Natural killer cell (primary cell): Measurements from ENCODE around the gene MYBPC1. TPM values are rescaled to one million over a fixed set of nuclear protein-coding genes. Genes with fewer than 3 reads are reported as not detected.
A peak's percentile ranks its signal among the peaks of the same experiment; 100 is the strongest.
"Not testable (repeated sequence)": the region's sequence is repeated elsewhere in the genome, so short reads cannot be mapped to it uniquely, and the experiment has no call there.

Experiments used
- ATAC-seq, 3 donors: fragments of 150-1000 bp in 2 of 3; fragments of 200-7000 bp in 1 of 3; cut with Tn5 transposase; 1 replicate in 1 of 3; 2 replicates in 2 of 3; pipeline ENCODE4 v1.10.0; 2021; ENCODE audit warnings: mild to moderate bottlenecking in 2 of 3, moderate library complexity in 2 of 3
- DNase-seq, 2 donors: peaks; one replicate each; pipeline versions ENCODE4 v3.0.0 to v3.0.0-alpha.2; 2013 to 2021; ENCODE audit warnings: mixed read lengths in 1 of 2
- H3K27ac ChIP-seq: one replicate; pipeline ENCODE4 v1.5.1; 2013; ENCODE audit warnings: mild to moderate bottlenecking, low read length
- H3K27me3 ChIP-seq: one replicate; pipeline ENCODE4 v1.6.1; 2013; ENCODE audit warnings: low read length; ENCODE audit not compliant: control insufficient read depth, insufficient read depth
- H3K36me3 ChIP-seq: one replicate; pipeline ENCODE4 v1.6.1; 2013; ENCODE audit warnings: low read length; ENCODE audit not compliant: control insufficient read depth, insufficient read depth
- H3K4me1 ChIP-seq: one replicate; pipeline ENCODE4 v1.6.1; 2013; ENCODE audit warnings: low read length; ENCODE audit not compliant: control insufficient read depth, insufficient read depth
- H3K4me3 ChIP-seq: one replicate; pipeline ENCODE4 v1.5.1; 2013; ENCODE audit warnings: low read length
- H3K9me3 ChIP-seq: one replicate; pipeline ENCODE4 v1.6.1; 2013; ENCODE audit warnings: low read length; ENCODE audit not compliant: control insufficient read depth, insufficient read depth
- H3K27ac Mint-ChIP-seq, 2 donors: one replicate each; pipeline ENCODE4 v1.8.0; 2022; ENCODE audit warnings: mild to moderate bottlenecking in 2 of 2, mixed read lengths in 2 of 2, moderate library complexity in 1 of 2
- H3K27me3 Mint-ChIP-seq, 2 donors: one replicate each; pipeline ENCODE4 v1.8.0; 2022; ENCODE audit warnings: low read depth in 2 of 2, mixed read lengths in 2 of 2
- H3K36me3 Mint-ChIP-seq: one replicate; pipeline ENCODE4 v1.8.0; 2022; ENCODE audit warnings: mixed read lengths
- H3K4me1 Mint-ChIP-seq, 2 donors: one replicate each; pipeline ENCODE4 v1.8.0; 2022; ENCODE audit warnings: mixed read lengths in 2 of 2
- H3K4me3 Mint-ChIP-seq: one replicate; pipeline ENCODE4 v1.8.0; 2022; ENCODE audit warnings: mild to moderate bottlenecking, moderate library complexity, mixed read lengths
- H3K9me3 Mint-ChIP-seq, 2 donors: one replicate each; pipeline ENCODE4 v1.8.0; 2022; ENCODE audit warnings: mixed read lengths in 2 of 2
- WGBS: methylation state at CpG from one replicate; pipeline ENCODE4 v1.1.7; 2013; ENCODE audit warnings: missing lambda C conversion rate; ENCODE audit not compliant: insufficient coverage; 5-methylcytosine and 5-hydroxymethylcytosine counted together
- intact Hi-C: fragments of 100-400 bp; cut with micrococcal nuclease; formaldehyde crosslinking; loops from one replicate; pipeline ENCODE4 v1.14.2; 2022
- total RNA-seq, 4 donors: library from RNA; stranded (reverse); fragments of 120-200 nt in 1 of 4; gene quantifications; one replicate each; pipeline versions ENCODE4 v1.2.3 to v1.2.4, GENCODE V29; 2013 to 2022
- TF ChIP-seq, protein P1 (sequence below): fragments of 200-600 bp; IDR thresholded peaks from one replicate; pipeline ENCODE4 v1.8.0; 2022; ENCODE audit warnings: antibody characterized with exemption

MYBPC1 gene
- total RNA-seq, 3 donors from 2014 or later (not counting 1 experiment from before 2014, with no cell fraction given) = not detected

GRCh38 chr12:101671157-101671791, 76.5 kb downstream of the MYBPC1 start:
- Mint-ChIP-seq H3K4me1 (peaks cover 20 to 21% of the 10 kb centered on the region in 2 donors), H3K27ac (peak overlapping the region; percentile 31 to 32), H3K36me3 (no peaks in the 10 kb centered on the region), H3K27me3 (peaks cover 6 to 21% of the 10 kb centered on the region in 2 donors), H3K9me3 (no peaks in the 10 kb centered on the region), H3K4me3 (peak overlapping the region; percentile 65)
- Histone ChIP-seq H3K4me3 (no peak overlapping the region), H3K27ac (peak overlapping the region; percentile 1), H3K27me3 (no peaks in the 10 kb centered on the region), H3K36me3 (no peaks in the 10 kb centered on the region), H3K4me1 (peaks cover 17% of the 10 kb centered on the region), H3K9me3 (no peaks in the 10 kb centered on the region)
- 16% methylated on average over 5 of the region's 6 CpGs for WGBS
- intact Hi-C loops = loop anchor here (10.0 kb wide), 1 partner anchor 74 kb away; no protein-coding TSS in a partner anchor
- ATAC-seq (peak; percentile 69 to 78 (median 76)), DNase-seq (peak in 1 of 2 donors; percentile 61)
- TF ChIP-seq, protein P1, sequence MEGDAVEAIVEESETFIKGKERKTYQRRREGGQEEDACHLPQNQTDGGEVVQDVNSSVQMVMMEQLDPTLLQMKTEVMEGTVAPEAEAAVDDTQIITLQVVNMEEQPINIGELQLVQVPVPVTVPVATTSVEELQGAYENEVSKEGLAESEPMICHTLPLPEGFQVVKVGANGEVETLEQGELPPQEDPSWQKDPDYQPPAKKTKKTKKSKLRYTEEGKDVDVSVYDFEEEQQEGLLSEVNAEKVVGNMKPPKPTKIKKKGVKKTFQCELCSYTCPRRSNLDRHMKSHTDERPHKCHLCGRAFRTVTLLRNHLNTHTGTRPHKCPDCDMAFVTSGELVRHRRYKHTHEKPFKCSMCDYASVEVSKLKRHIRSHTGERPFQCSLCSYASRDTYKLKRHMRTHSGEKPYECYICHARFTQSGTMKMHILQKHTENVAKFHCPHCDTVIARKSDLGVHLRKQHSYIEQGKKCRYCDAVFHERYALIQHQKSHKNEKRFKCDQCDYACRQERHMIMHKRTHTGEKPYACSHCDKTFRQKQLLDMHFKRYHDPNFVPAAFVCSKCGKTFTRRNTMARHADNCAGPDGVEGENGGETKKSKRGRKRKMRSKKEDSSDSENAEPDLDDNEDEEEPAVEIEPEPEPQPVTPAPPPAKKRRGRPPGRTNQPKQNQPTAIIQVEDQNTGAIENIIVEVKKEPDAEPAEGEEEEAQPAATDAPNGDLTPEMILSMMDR = no peak

DNA sequence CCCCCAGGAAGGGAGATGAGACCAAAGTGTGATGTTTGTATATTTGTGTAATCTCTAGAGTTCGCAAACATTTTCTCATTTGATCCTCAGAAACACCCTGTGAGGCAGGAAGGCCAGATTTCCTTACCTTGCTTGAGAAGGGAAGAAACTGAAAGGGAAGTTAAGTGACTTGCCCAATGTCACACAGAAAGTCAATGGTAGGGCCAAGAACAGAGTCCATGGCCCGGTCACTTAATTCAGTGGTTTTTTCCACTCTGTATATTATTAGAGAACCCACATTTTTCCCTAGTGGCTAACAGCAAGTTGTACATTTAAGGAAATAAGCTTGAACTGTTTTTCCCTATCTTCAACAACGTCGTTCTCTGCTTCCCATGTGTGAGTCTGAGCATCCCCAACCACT, 77.1 kb downstream of the MYBPC1 start:
- Mint-ChIP-seq H3K9me3 (no peaks in the 10 kb centered on the region), H3K4me3 (peak overlapping the region; percentile 65), H3K36me3 (no peaks in the 10 kb centered on the region), H3K27me3 (peaks cover 3 to 16% of the 10 kb centered on the region in 2 donors), H3K4me1 (peaks cover 20 to 21% of the 10 kb centered on the region in 2 donors), H3K27ac (peak overlapping the region in 1 of 2 donors; percentile 31)
- no peak overlapping the region for H3K4me3 ChIP-seq
- no peaks in the 10 kb centered on the region for H3K9me3 ChIP-seq
- 63% methylated on average over 4 of the region's 4 CpGs for WGBS
- no peaks in the 10 kb centered on the region for H3K36me3 ChIP-seq
- peak overlapping the region; percentile 1 for H3K27ac ChIP-seq
- TF ChIP-seq, protein P1 = no peak
- intact Hi-C loops = loop anchor here (10.0 kb wide), 1 partner anchor 73 kb away; no protein-coding TSS in a partner anchor
- peaks cover 17% of the 10 kb centered on the region for H3K4me1 ChIP-seq
- no peak for DNase-seq
- no peaks in the 10 kb centered on the region for H3K27me3 ChIP-seq
- no peak for ATAC-seq

- no peak overlapping the region for H3K27ac ChIP-seq
- Mint-ChIP-seq H3K4me3 (no peak overlapping the region), H3K4me1 (peaks cover 22 to 26% of the 10 kb centered on the region in 2 donors), H3K27me3 (peaks cover 26 to 33% of the 10 kb centered on the region in 2 donors), H3K36me3 (no peaks in the 10 kb centered on the region), H3K9me3 (no peaks in the 10 kb centered on the region), H3K27ac (no peak overlapping the region)
- DNase-seq (no peak), ATAC-seq (no peak)
- intact Hi-C loops = loop anchor here (10.0 kb wide), 1 partner anchor 69 kb away; no protein-coding TSS in a partner anchor
- H3K27me3 ChIP-seq = peaks cover 3% of the 10 kb centered on the region
- H3K4me1 ChIP-seq = peaks cover 17% of the 10 kb centered on the region
- TF ChIP-seq, protein P1 = no peak
- WGBS = 90% methylated on average over 1 of the region's 2 CpGs
- H3K4me3 ChIP-seq = no peak overlapping the region
- H3K36me3 ChIP-seq = no peaks in the 10 kb centered on the region
- no peaks in the 10 kb centered on the region for H3K9me3 ChIP-seq
Observed at GRCh38 chr12:101675555-101675954, 80.8 kb downstream of the MYBPC1 start.

GRCh38 chr12:101676497-101676896, 81.7 kb downstream of the MYBPC1 start:
- H3K9me3 Mint-ChIP-seq, H3K36me3 ChIP-seq, H3K27me3 ChIP-seq, H3K36me3 Mint-ChIP-seq, H3K4me3 ChIP-seq, H3K4me3 Mint-ChIP-seq, H3K27ac Mint-ChIP-seq, H3K27ac ChIP-seq, ATAC-seq, DNase-seq, H3K9me3 ChIP-seq: not testable (repeated sequence)
- intact Hi-C loops = loop anchor here (10.0 kb wide), 1 partner anchor 68 kb away; no protein-coding TSS in a partner anchor
- H3K4me1 Mint-ChIP-seq = peaks cover 16 to 20% of the 10 kb centered on the region in 2 donors
- H3K4me1 ChIP-seq = peaks cover 10% of the 10 kb centered on the region
- H3K27me3 Mint-ChIP-seq = peaks cover 26 to 33% of the 10 kb centered on the region in 2 donors
- WGBS = 100% methylated on average over 3 of the region's 3 CpGs
